ENCODE measurements around the gene PLCL2.
A peak's percentile ranks its signal among the peaks of the same experiment; 100 is the strongest.

The PLCL2 gene

DNA sequence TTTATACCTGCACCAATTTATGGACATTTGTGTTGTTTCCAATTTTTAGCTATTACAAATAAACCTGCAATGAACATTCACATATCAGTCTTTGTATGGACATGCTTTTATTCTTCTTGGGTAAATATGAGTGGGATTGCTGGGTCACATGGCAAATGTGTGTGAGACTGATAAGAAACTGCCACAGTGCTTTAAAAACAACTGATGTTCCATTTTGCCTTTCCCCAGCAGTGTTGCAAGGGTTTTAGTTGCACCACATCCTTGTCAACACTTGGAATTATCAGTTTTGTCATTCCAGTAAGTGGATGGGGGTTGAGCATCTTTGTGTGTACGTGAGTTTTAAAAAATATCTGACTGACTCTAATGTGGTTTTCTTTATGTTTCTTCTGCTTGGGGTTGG lies 191.2 kb downstream of the PLCL2 start:
- H3K27ac ChIP-seq: no peak overlapping the region
- H3K4me3 ChIP-seq: no peak overlapping the region
- no peaks in the 10 kb centered on the region for H3K9me3 ChIP-seq
- H3K27me3 ChIP-seq: no peaks in the 10 kb centered on the region
- DNase-seq: no peak
- H3K4me1 ChIP-seq: peaks cover 0 to 17% (median 1%) of the 10 kb centered on the region in 4 donors
- TF ChIP-seq, protein P1, sequence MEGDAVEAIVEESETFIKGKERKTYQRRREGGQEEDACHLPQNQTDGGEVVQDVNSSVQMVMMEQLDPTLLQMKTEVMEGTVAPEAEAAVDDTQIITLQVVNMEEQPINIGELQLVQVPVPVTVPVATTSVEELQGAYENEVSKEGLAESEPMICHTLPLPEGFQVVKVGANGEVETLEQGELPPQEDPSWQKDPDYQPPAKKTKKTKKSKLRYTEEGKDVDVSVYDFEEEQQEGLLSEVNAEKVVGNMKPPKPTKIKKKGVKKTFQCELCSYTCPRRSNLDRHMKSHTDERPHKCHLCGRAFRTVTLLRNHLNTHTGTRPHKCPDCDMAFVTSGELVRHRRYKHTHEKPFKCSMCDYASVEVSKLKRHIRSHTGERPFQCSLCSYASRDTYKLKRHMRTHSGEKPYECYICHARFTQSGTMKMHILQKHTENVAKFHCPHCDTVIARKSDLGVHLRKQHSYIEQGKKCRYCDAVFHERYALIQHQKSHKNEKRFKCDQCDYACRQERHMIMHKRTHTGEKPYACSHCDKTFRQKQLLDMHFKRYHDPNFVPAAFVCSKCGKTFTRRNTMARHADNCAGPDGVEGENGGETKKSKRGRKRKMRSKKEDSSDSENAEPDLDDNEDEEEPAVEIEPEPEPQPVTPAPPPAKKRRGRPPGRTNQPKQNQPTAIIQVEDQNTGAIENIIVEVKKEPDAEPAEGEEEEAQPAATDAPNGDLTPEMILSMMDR (IDR thresholded peaks at IDR 0.05): no peak
- H3K36me3 ChIP-seq: peaks cover 0 to 9% (median 0%) of the 10 kb centered on the region in 3 donors
- intact Hi-C loops (cut with DNase I; ENCODE audit: low total_unique reads): no loop called here

DNA sequence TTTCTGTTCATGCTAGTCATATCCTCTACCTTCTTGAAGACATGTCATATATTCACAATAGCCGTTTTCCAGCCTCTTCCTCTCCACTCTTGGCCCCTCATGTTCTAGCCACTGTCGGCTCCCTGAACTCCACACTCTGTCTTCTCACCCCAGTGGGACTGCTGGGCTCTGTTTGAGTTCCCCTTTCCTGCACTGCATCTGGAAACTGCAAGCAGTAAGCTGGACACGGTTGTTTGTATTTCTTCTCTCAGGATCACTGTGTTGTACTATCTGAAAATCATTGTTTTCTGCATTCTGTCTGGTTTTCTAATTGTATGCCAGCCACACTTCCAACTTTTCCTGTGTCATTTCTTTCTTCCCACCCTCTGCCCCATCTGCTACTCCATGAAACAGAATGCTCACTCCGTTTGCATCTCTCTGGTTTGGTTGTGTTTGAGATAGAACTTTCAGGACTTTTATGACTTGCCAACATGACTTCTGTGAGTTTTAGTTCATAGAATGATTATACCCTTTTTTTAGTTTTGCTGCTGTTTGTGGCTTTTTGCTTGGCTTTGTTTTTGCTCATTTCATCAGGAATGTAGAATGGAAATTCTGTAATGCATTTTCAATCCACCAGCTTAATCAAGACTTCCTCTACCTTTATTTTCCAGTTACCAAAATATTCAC lies 192.3 kb downstream of the PLCL2 start:
- peaks cover 0 to 17% (median 1%) of the 10 kb centered on the region in 4 donors for H3K4me1 ChIP-seq
- H3K27ac ChIP-seq: peak overlapping the region; percentile 49 to 50
- no peak for DNase-seq
- no peak overlapping the region for H3K4me3 ChIP-seq
- intact Hi-C loops (cut with DNase I; ENCODE audit: low total_unique reads): no loop called here
- H3K36me3 ChIP-seq: peaks cover 0 to 9% (median 0%) of the 10 kb centered on the region in 3 donors
- no peaks in the 10 kb centered on the region for H3K27me3 ChIP-seq
- TF ChIP-seq, protein P1 (IDR thresholded peaks at IDR 0.05): no peak
- no peaks in the 10 kb centered on the region for H3K9me3 ChIP-seq

DNA sequence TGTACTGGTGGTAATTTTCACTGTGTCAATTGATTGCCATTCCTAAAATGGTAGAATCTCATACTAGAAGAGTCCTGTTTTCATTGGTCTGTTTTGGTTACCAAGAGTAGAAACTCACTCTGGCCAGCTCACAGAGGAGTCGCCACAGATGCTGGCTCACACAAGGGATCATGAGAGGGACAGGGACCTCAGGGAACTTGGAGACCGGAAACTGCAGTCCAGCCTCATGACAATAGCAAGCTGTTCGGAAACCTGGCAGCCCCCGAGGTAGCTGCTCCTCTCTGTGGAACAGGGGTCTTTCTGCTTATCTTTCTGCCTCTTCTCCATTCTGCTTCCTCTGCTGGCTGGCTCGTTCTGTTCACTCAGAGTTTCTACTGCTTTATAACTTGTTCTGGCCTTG lies 192.9 kb downstream of the PLCL2 start:
- TF ChIP-seq, protein P1 (IDR thresholded peaks at IDR 0.05): no peak
- no peaks in the 10 kb centered on the region for H3K27me3 ChIP-seq
- no peak overlapping the region for H3K4me3 ChIP-seq
- intact Hi-C loops (cut with DNase I; ENCODE audit: low total_unique reads): no loop called here
- H3K27ac ChIP-seq: peak overlapping the region; percentile 49 to 50
- peaks cover 0 to 17% (median 1%) of the 10 kb centered on the region in 4 donors for H3K4me1 ChIP-seq
- H3K9me3 ChIP-seq: no peaks in the 10 kb centered on the region
- no peak for DNase-seq
- H3K36me3 ChIP-seq: peaks cover 0 to 9% (median 0%) of the 10 kb centered on the region in 3 donors

DNA sequence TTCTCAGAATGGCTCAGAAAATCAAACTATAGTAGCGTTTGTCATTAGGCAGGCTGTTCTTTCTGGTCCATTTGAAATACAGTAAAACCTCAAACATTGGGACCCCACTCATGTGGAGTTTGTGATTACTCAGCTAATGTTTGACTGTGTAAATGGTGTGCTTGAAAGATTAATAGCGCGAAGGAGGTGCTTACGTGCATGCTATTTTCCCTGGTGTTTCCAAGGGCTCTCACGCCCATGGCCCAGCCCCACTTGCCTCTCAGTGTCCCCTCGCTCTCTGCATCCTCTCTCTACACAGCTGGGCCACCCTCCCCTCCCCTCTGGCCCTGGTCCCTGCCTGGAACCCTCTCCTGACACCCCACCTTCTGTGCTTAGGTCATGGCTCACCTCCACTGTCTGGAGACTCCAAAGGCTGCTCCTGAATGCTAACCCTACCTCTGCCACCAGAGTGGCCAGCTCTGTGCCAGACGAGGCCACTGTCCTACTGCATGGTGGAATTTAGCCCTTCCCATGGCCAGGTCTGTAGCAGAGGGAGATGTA lies 194.2 kb downstream of the PLCL2 start:
- Histone ChIP-seq H3K27me3 (no peaks in the 10 kb centered on the region), H3K36me3 (peaks cover 0 to 4% (median 0%) of the 10 kb centered on the region in 3 donors), H3K9me3 (no peaks in the 10 kb centered on the region), H3K27ac (no peak overlapping the region), H3K4me1 (peaks cover 0 to 17% (median 1%) of the 10 kb centered on the region in 4 donors), H3K4me3 (no peak overlapping the region)
- no peak for DNase-seq
- intact Hi-C loops (cut with DNase I; ENCODE audit: low total_unique reads): no loop called here
- TF ChIP-seq, protein P1 (IDR thresholded peaks at IDR 0.05): no peak

DNA sequence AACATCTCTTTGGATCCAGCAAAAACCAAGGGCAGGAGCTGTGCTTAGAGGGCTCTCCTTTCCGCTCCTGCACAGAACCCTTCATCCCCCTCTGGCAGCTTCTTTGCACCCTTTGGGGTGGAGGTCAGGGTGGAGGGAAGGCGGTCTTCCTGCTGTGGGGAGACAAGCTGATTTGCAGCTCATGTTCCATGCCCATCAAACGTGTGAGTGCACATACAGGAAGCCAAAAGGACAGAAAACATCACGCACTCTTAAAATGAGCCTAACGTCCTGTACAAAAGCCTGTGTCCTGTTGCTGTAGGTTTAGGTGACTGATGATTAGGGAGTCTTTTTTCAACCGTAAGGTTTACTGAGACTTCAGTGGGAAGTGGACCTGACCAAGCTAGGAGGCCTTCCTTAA lies 195.2 kb downstream of the PLCL2 start:
- no peaks in the 10 kb centered on the region for H3K9me3 ChIP-seq
- H3K27ac ChIP-seq: no peak overlapping the region
- peaks cover 0 to 17% (median 1%) of the 10 kb centered on the region in 4 donors for H3K4me1 ChIP-seq
- TF ChIP-seq, protein P1 (IDR thresholded peaks at IDR 0.05): no peak
- intact Hi-C loops (cut with DNase I; ENCODE audit: low total_unique reads): no loop called here
- no peak overlapping the region for H3K4me3 ChIP-seq
- peaks cover 0 to 4% (median 0%) of the 10 kb centered on the region in 3 donors for H3K36me3 ChIP-seq
- H3K27me3 ChIP-seq: no peaks in the 10 kb centered on the region
- DNase-seq: no peak

Measured in tibial artery (tissue), 4 donors.